ENCODE results near the gene MARK2.
"Not testable (repeated sequence)": the region's sequence is repeated elsewhere in the genome, so short reads cannot be mapped to it uniquely, and the experiment has no call there.

The MARK2 gene

DNA sequence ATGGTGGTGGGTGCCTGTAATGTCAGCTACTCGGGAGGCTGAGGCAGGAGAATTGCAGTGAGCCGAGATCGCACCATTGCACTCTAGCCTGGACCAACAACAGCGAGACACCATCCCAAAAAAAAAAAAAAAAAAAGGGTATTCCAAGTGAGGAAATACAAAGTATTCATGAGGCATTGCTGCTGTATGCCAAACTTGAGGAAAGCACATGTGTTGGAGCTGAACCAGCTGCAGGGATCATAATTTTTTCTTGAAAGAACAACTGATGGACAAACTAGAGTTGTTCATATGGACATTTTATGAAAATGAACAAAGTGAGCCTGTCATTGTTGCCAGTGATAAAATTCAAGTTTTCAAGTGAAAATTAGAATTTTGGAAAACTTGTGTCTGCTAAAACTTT lies 15.8 kb downstream of the MARK2 start:
- no peak for DNase-seq (ENCODE audit: low spot score)

DNA sequence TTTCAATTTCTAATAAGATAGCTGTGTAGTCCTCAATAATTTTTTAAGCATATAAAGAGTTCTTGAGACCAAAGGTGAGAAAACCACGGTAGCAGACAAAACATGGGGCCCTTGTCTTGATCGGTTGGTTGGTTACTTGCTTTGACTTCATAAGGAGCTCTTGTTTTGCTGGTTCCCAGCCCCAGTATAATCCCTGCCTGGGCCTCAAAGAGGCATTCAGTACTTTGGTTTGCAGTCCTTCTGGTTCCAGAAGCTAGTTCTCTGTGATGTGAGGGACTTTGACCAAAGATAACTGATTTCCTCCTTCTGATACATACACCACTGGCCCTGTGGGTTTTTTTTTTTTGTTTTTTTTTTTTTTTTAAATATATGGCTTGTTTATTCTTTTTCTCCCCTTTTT lies 17.1 kb downstream of the MARK2 start:
- no peak for DNase-seq (ENCODE audit: low spot score)

DNA sequence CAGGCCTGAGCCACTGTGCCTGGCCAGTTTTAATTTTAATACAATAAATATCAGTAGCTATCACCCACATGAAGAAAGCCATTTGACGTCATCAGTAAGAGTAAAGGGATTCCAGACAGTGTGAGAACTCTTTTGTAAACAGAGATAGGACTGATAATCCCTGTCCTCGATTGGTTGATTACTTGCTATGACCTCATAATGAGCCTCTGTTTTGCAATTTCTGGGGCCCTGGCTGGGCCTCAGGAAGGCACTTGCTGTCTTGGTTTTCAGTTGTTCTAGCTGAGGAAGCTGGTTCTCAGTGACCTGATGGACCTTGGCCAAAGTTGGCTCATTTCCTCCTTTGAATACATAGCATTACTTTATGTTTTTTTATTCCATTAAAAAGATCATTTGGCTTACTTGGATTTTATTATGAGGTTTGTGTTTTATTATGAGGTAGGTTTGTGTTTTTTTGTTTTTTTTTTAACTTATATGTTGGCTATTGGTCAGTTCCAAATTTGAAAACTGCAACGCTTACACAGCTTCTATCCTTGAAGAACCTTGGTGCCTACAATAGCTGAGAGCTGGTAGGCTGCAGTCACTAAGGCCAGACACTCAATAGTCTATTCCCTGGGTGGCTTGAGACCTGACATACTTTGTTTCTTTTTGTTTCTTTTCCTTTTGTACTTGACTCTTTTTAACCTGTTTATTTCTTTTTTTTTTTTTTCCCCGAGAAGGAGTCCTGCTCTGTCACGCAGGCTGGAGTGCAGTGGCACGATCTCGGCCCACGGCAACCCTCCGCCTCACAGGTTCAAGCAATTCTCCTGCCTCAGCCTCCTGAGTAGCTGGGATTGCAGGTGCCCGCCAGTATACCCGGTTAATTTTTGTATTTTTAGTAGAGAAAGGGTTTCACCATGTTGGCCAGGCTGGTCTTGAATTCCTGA lies 20.0 kb downstream of the MARK2 start:
- no peak for DNase-seq (ENCODE audit: low spot score)

DNA sequence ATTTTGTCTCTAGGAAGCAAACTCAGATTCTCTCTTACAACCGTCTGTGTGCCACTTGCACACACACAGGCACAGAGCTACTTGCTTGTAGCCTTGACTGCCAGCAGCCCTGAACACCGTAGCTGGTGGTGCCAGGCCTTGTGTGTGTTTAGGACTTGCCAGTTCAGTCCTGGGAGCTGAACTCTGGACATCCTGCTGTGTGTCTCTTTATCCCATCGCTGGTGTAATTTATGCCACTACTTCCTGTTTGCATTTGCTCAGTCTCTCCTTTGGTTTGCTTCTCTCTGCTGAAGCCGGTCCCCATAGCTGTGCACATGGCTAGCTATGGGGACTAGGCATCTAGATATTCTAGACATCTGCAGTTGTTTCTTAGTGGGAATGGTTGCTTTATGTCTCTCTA lies 24.0 kb downstream of the MARK2 start:
- DNase-seq (ENCODE audit: low spot score) = no peak

DNA sequence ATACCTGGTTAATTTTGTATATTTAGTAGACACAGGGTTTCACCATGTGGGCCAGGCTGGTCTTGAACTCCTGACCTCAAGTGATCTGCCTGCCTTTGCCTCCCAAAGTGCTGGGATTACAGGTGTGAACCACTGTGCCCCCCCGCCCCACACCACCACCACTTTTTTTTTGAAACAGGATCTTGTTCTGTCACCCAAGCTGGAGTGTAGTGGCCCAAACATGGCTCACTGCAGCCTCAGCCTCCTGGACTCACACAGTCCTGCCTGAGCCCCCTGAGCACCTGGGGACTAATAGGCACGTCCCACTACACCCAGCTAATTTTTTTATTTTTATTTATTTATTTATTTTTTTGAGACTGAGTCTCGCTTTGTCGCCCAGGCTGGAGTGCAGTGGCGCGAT lies 24.7 kb downstream of the MARK2 start:
- DNase-seq (ENCODE audit: low spot score) = not testable (repeated sequence)

GRCh38 chr11:63866211-63866610 lies 27.3 kb downstream of the MARK2 start:
- no peak for DNase-seq (ENCODE audit: low spot score)

GRCh38 chr11:63867511-63867910 lies 28.6 kb downstream of the MARK2 start:
- no peak for DNase-seq (ENCODE audit: low spot score)

- no peak for DNase-seq (ENCODE audit: low spot score)
Observed at GRCh38 chr11:63868399-63869064, 29.6 kb downstream of the MARK2 start.

GRCh38 chr11:63869171-63869591 lies 30.3 kb downstream of the MARK2 start:
- no peak for DNase-seq (ENCODE audit: low spot score)

DNA sequence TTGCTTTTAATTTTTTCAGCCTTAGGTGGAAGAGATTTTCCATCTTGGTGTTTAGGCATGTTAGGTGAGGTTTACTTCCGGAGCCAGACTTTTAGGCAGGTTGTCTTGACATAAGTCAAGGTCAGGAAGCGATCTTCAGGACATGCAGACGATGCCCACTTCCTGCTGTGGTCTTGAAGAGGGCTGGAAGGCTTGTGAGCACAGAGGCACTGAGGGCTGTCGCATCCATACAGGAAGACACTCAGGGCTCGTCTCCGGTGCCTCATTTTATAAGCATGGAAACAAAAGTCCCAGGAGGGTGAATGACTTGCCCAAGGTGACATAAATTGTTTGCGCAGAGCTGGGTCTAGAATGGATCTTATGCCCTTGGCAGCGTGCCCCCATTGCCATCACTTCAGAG lies 30.8 kb downstream of the MARK2 start:
- DNase-seq (ENCODE audit: low spot score) = no peak

DNA sequence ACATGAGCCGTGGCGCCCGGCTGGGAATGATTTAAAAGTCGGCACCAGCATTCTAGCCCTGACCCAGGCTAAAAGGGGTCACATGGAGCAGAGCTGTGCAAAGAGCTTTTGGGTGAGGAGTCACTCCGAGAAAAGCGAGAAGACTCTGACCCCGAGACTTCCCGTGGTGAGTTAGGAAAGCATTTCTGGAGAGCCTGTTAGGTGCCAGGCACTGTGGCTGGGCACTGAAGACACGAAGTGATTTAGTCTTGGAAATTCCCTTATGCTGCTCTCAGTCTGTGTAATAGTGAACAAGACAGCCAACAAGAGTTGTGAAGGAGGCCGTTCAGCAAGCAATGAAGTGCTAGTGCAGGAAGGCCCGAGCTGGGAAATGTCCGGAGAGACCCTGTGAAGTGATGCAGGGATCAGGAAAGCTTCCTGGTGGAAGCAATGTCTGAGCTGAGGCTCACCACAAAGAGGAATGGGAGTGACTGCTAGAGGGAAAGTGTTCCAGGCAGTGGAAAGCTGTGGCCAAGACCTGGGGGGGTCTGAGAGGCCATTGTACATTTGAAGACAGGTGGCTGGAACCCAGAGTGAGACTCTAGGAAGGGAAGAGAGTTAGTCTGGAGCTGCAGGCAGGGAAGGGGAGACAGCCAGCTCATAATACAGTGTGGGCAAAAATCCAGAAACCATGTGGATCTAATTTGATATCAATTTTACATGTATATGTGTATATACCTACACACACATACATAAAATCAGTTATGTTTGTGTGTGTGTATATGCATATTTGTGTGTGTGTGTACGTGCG lies 31.6 kb downstream of the MARK2 start:
- DNase-seq (ENCODE audit: low spot score) = no peak

- peak; percentile 90 for DNase-seq (ENCODE audit: low spot score)
Observed at GRCh38 chr11:63871962-63872799, 33.3 kb downstream of the MARK2 start.

DNA sequence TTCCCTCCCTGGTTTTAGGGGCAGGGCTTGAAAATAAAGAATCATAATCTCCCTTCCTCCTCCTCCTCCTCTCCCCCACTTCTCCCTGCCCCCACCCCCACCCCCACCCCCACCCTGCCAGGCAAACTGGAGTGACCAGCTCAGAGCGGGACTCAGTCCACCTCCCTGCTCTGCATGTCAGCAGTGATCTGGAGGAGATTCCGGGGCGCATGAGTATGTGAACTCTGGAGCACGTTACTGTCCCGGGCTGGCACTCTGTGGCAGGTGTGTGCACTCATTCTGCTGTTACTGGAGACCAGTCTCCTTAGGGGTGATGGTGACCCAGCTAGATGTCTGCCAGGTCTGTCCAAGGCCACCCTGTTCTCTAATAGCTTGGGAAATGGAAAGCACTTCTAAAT lies 33.9 kb downstream of the MARK2 start:
- no peak for DNase-seq (ENCODE audit: low spot score)

DNA sequence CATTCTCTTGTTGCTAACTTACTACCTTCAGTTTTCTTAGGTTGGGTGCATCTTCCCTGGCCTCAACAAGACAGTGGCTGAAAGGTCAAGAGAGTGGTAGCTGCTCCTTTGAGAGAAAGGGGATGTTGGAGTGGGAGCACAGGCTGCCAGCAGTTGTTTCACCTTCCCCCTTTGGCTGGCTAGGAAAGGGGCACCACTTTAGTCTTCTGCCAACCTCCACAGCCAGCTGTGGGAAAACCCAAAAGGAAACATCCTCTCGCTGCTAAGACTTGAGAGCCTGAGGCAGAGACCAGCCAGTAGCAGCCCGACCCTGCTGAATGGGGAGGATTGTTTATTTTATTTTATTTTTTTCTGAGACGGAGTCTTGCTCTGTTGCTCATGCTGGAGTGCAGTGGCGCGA lies 34.4 kb downstream of the MARK2 start:
- no peak for DNase-seq (ENCODE audit: low spot score)

- DNase-seq (ENCODE audit: low spot score) = no peak
Observed at GRCh38 chr11:63874511-63874910, 35.6 kb downstream of the MARK2 start.

DNA sequence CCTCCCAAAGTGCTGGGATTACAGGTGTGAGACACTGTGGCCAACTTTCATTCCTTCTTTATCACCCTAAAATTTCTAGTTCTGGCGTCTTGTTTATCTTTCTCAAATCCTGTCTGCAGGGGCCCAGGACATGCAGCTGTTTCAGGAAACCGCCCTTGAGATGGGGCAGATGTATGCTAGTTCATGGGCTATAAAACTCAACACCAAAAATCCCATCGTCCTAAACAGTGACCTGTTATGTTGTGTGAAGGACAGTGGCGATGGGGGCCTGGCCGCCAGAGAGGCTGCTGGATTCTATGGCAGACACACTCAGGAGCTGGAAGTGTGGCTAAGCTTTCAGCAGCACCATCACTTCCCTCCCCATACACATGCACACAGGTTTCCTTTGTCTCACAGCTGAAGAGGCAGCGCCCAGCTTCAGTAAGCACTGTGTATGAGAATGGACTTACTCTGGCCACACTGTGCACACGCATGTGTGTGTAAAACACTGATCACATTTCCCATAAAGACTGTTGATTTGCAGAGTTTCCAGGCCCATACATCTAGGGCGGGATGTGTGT lies 36.7 kb downstream of the MARK2 start:
- no peak for DNase-seq (ENCODE audit: low spot score)

GRCh38 chr11:63876616-63877015 lies 37.7 kb downstream of the MARK2 start:
- no peak for DNase-seq (ENCODE audit: low spot score)

GRCh38 chr11:63877658-63878241 lies 38.8 kb downstream of the MARK2 start:
- no peak for DNase-seq (ENCODE audit: low spot score)

DNA sequence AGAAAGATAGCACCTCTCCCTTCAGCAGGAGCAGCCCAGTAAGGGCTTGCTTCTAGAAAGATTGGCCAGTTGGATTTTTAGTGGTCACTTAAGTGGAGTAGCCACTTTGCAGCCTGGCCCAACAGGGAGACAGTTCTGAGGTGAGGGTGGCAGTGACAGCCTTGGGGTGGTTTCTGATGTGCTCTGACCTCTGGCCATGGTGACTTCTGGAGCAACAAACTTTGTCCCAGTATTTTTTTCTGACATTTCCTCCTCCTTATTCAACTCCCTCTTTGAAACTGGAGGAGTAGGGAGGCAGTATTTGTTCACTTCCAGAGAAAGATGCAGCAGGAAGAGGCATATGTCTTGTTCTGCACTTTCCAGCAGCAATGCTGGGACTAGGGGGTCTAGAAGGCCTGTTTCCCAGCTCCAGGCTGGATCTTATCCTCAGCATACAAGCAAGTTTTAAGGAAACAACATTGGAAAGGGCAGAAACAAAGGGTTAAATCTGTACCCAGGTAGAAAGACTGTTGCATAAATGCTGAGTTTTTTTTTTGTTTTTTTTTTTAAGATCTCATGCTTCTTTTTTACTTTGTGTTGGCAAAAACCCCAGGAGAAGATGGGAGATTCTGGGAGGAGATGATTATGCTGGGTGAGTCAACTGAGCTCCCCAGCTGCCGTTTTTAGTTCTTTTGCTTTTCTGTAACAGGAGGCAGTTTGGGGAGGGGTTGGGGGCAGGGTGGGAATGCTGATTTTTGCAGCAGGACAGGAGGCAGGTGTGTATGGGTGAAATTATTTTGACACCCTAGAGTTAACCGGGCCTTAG lies 40.9 kb downstream of the MARK2 start:
- peak; percentile 68 for DNase-seq (ENCODE audit: low spot score)

DNA sequence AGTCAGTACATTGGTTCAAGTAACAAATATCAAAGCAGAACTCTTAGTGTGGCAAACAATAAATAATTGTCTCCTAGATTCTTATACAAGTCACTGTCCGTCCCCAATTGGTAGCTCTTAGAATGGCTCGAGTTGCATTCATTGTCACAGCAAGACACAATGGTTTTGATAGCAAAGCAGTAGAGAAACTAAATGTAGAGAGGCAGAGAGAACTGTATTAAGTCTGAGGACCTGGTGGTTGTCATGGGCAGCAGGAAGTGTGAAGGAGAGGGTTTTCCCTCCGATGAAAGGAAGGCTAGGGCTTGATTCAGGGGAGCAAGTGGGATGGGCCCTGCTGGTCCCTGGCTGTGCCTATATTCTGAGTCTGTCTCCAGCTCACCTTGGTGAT lies 41.5 kb downstream of the MARK2 start:
- no peak for DNase-seq (ENCODE audit: low spot score)

All from AG08396 (cell line).